Activated T-helper 17 cell treated with anti-CD3 and anti-CD28 coated beads, Interleukin-2, amount 50 U/mL, for 72 hours (primary cell): ENCODE data around the gene LAPTM5. TPM values are rescaled to one million over a fixed set of nuclear protein-coding genes. Genes with fewer than 3 reads are reported as not detected.
A peak's percentile ranks its signal among the peaks of the same experiment; 100 is the strongest.
"Not testable (repeated sequence)": the region's sequence is repeated elsewhere in the genome, so short reads cannot be mapped to it uniquely, and the experiment has no call there.

ENCODE experiments used
- ATAC-seq: fragments of 150-1000 bp; cut with Tn5 transposase; replicated peaks from 2 replicates; pipeline ENCODE4 v1.10.0; 2021; ENCODE audit warnings: mild to moderate bottlenecking, moderate library complexity
- H3K27ac Mint-ChIP-seq: one replicate; pipeline ENCODE4 v1.8.0; 2022; ENCODE audit warnings: mixed read lengths
- H3K27me3 Mint-ChIP-seq: one replicate; pipeline ENCODE4 v1.8.0; 2022; ENCODE audit warnings: mixed read lengths
- H3K36me3 Mint-ChIP-seq: one replicate; pipeline ENCODE4 v1.8.0; 2022; ENCODE audit warnings: low read depth, mild to moderate bottlenecking, mixed read lengths
- H3K4me1 Mint-ChIP-seq: one replicate; pipeline ENCODE4 v1.8.0; 2022; ENCODE audit warnings: mixed read lengths
- H3K4me3 Mint-ChIP-seq: one replicate; pipeline ENCODE4 v1.8.0; 2022; ENCODE audit warnings: mild to moderate bottlenecking, mixed read lengths
- H3K9me3 Mint-ChIP-seq: one replicate; pipeline ENCODE4 v1.8.0; 2022; ENCODE audit warnings: mixed read lengths
- total RNA-seq, 2 donors: library from RNA; stranded (reverse); gene quantifications; one replicate each; pipeline ENCODE4 v1.2.3, GENCODE V29; 2022

The LAPTM5 gene
- total RNA-seq, 2 donors from 2014 or later = 316 to 333 TPM

- peak; percentile 62 for ATAC-seq
- Mint-ChIP-seq H3K9me3 (no peaks in the 10 kb centered on the region), H3K27me3 (peaks cover 23% of the 10 kb centered on the region), H3K27ac (peak overlapping the region; percentile 23), H3K36me3 (no peaks in the 10 kb centered on the region), H3K4me1 (peaks cover 7% of the 10 kb centered on the region), H3K4me3 (no peak overlapping the region)
These were observed 33.5 kb upstream of the LAPTM5 start for GRCh38 chr1:30790850-30791778.

DNA sequence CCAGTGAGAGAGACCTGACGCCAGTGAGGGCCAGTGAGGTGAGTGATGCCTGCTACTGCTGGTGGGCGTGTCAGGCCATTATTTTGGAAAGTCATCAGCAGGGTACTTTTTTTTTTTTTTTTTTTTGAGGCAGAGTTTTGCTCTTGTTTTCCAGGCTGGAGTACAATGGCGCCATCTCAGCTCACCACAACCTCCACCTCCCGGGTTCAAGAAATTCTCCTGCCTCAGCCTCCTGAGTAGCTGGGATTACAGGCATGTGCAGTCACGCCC is 32.6 kb upstream of the LAPTM5 start:
- not testable (repeated sequence) for H3K4me1 Mint-ChIP-seq, ATAC-seq, H3K4me3 Mint-ChIP-seq, H3K9me3 Mint-ChIP-seq, H3K36me3 Mint-ChIP-seq, H3K27ac Mint-ChIP-seq
- H3K27me3 Mint-ChIP-seq = peaks cover 23% of the 10 kb centered on the region

DNA sequence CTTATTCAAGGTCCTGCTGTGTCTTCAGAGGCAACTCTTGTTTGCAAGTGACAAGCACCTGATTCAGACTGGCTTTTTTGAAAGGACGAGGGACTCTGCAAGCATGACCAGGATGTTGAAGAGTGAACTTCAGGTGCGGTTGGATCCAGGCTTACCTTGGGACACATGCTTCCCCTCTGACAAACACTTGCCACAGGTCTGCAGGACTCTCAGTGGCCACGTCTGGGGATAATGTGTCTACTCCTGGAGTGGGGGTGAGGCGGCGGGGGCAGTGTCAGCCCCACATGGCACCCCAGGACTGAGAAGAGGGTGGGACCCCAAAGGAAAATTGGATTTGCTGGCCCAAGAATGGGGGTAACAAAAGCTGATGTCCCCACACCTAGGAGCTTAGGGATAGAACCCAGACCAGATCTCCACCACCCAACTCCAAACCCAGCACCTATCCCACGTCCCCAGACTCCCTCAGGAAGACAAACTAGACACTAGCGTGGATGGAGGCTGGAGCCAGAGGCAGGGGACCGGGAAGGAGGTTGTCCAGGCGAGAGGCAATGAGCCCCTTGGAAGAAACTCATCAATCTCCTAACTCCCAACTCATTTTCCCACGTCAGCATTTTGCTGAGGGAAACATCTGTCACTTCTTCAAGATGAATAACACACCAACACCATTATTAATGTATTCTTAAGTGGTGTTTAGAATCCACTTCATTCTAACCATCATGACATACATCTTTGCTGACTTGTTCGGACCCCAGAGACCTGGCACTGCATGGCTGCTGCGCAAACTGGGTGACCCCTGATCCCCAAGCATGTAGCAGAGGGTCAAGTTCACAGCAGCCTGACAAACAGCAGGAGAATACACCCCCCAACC is 32.0 kb upstream of the LAPTM5 start:
- Mint-ChIP-seq H3K27ac (no peak overlapping the region), H3K36me3 (no peaks in the 10 kb centered on the region), H3K9me3 (no peaks in the 10 kb centered on the region), H3K27me3 (peaks cover 23% of the 10 kb centered on the region), H3K4me1 (peaks cover 7% of the 10 kb centered on the region), H3K4me3 (no peak overlapping the region)
- ATAC-seq = no peak

DNA sequence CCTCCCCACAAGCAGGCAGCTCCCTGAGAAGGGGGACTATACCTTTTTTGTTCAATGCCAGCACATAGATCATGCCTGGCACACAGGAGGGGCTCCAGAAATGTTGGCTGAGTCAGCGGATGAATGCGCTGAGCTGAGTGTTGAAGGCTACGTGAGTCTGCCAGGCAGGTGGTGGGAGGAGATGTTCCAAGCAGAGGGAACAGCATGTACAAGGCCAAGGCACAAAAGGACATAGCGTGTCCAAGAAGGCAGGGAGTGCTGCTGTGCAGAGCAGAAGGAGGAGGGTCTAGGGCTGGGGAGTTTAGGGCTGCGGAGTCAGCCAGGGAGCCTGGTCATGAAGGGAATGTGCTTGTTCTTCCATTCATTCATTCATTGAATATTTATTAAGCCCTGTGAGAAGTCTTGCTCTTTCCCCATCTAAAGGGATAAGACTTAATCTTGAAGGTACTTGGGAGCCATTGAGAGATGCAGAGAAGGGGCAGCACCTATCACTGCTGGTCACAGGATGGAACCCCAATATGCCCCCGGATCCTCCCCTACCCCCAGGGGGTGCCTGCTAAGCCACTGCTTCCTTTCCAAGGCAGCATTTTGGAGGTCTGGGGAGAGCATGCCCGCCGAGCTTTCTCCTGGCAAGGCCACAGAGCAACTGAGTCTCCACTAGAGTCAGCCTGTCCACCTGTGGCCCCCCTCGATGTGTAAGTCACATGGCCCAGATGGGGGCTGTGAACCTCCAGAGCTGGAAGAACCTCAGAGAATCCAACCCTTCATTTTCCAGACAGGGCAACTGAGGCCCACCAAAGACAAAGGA is 31.2 kb upstream of the LAPTM5 start:
- no peak overlapping the region for H3K4me3 Mint-ChIP-seq
- peaks cover 7% of the 10 kb centered on the region for H3K4me1 Mint-ChIP-seq
- H3K36me3 Mint-ChIP-seq = no peaks in the 10 kb centered on the region
- peak overlapping the region; percentile 11 for H3K27ac Mint-ChIP-seq
- no peaks in the 10 kb centered on the region for H3K9me3 Mint-ChIP-seq
- H3K27me3 Mint-ChIP-seq = peaks cover 23% of the 10 kb centered on the region
- ATAC-seq = no peak

DNA sequence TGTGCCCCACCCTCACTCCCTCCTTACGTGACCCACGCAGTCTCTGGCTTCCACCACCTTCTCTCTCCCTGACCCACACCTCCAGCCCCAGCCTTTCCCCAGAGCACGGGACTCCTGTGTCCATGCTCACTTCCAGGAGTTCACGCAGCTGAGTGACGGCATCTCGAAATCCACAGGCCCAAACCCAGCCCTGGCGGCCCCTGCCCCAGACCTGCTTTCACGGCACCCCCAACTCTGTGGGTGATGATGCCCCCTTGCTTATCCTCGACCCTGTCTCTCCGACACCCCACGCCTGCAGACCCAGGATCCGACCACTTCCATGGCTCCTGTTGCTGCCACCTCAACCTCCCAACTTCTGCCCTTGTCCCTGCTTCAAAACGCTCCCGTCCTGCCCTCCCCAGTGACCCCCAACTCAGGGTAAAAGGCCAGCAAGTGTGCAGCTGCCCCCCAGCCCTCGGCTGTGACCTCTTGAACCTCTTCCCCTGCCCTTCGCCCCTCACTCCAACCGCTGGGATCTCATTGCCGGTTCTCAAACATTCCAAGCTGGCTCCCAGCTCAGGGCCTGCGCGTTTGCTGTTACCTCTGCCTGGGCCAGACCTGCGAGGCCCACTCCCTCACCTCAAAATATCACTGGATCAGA is 30.4 kb upstream of the LAPTM5 start:
- peaks cover 21% of the 10 kb centered on the region for H3K27me3 Mint-ChIP-seq
- H3K4me3 Mint-ChIP-seq = no peak overlapping the region
- no peaks in the 10 kb centered on the region for H3K36me3 Mint-ChIP-seq
- H3K4me1 Mint-ChIP-seq = peaks cover 7% of the 10 kb centered on the region
- H3K27ac Mint-ChIP-seq = peak overlapping the region; percentile 11
- no peak for ATAC-seq
- no peaks in the 10 kb centered on the region for H3K9me3 Mint-ChIP-seq

- Mint-ChIP-seq H3K4me1 (peaks cover 7% of the 10 kb centered on the region), H3K36me3 (no peaks in the 10 kb centered on the region), H3K27ac (no peak overlapping the region), H3K9me3 (no peaks in the 10 kb centered on the region), H3K27me3 (peaks cover 19% of the 10 kb centered on the region), H3K4me3 (no peak overlapping the region)
- no peak for ATAC-seq
These were observed 29.7 kb upstream of the LAPTM5 start for GRCh38 chr1:30787266-30787665.

GRCh38 chr1:30786264-30786991 is 28.9 kb upstream of the LAPTM5 start:
- H3K9me3 Mint-ChIP-seq = no peaks in the 10 kb centered on the region
- peaks cover 7% of the 10 kb centered on the region for H3K4me1 Mint-ChIP-seq
- no peak overlapping the region for H3K4me3 Mint-ChIP-seq
- ATAC-seq = no peak
- no peak overlapping the region for H3K27ac Mint-ChIP-seq
- H3K27me3 Mint-ChIP-seq = peaks cover 18% of the 10 kb centered on the region
- no peaks in the 10 kb centered on the region for H3K36me3 Mint-ChIP-seq

- H3K27ac Mint-ChIP-seq = no peak overlapping the region
These were observed 28.1 kb upstream of the LAPTM5 start for GRCh38 chr1:30785714-30786113.

DNA sequence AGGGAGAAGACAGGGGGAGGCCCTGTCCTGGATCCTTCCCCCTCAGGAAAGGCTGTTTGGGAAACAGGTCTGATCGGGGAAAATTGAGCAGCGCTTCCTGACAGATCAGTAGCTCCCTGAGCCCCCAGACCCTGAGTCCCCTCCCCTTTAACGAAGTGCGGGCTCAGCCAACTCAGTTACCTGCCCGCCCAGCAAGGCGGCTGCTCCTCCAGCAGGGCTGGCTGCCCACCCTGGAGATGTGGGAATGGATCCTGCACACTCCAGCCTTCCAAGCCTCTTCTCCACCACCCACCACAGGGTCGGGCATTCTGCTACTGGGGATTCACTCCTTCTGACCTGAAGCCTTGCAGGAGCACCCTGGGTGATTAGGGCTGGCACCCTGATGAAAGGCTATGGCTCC is 27.6 kb upstream of the LAPTM5 start:
- peaks cover 13% of the 10 kb centered on the region for H3K27me3 Mint-ChIP-seq
- no peaks in the 10 kb centered on the region for H3K4me1 Mint-ChIP-seq
- ATAC-seq = no peak
- no peaks in the 10 kb centered on the region for H3K36me3 Mint-ChIP-seq
- H3K27ac Mint-ChIP-seq = no peak overlapping the region
- no peaks in the 10 kb centered on the region for H3K9me3 Mint-ChIP-seq
- H3K4me3 Mint-ChIP-seq = no peak overlapping the region

More at GRCh38 chr1:30785714-30786113, 28.1 kb upstream of the LAPTM5 start:
- no peak overlapping the region for H3K4me3 Mint-ChIP-seq
- H3K9me3 Mint-ChIP-seq = no peaks in the 10 kb centered on the region
- ATAC-seq = no peak
- H3K27me3 Mint-ChIP-seq = peaks cover 13% of the 10 kb centered on the region
- no peaks in the 10 kb centered on the region for H3K36me3 Mint-ChIP-seq
- peaks cover under 1% of the 10 kb centered on the region for H3K4me1 Mint-ChIP-seq

- ATAC-seq = no peak
- Mint-ChIP-seq H3K4me1 (no peaks in the 10 kb centered on the region), H3K4me3 (no peak overlapping the region), H3K36me3 (no peaks in the 10 kb centered on the region), H3K27ac (no peak overlapping the region), H3K27me3 (peaks cover 9% of the 10 kb centered on the region), H3K9me3 (no peaks in the 10 kb centered on the region)
These were observed 25.8 kb upstream of the LAPTM5 start for GRCh38 chr1:30783256-30783915.

GRCh38 chr1:30782361-30783255 is 25.0 kb upstream of the LAPTM5 start:
- Mint-ChIP-seq H3K4me3 (peak overlapping the region; percentile 65), H3K27ac (no peak overlapping the region), H3K4me1 (no peaks in the 10 kb centered on the region), H3K36me3 (no peaks in the 10 kb centered on the region), H3K9me3 (no peaks in the 10 kb centered on the region), H3K27me3 (peaks cover 4% of the 10 kb centered on the region)
- ATAC-seq = peak; percentile 81

- H3K27me3 Mint-ChIP-seq = no peaks in the 10 kb centered on the region
- no peaks in the 10 kb centered on the region for H3K9me3 Mint-ChIP-seq
- no peaks in the 10 kb centered on the region for H3K36me3 Mint-ChIP-seq
- ATAC-seq = no peak
- no peak overlapping the region for H3K4me3 Mint-ChIP-seq
- no peak overlapping the region for H3K27ac Mint-ChIP-seq
- no peaks in the 10 kb centered on the region for H3K4me1 Mint-ChIP-seq
These were observed 24.3 kb upstream of the LAPTM5 start for GRCh38 chr1:30781906-30782305.
